Stomach (tissue), 4 donors: ENCODE results near the gene EFCC1.

Source experiments
- EP300 ChIP-seq: sonication (generic); formaldehyde crosslinking; IDR thresholded peaks from one replicate; pipeline ENCODE4 v1.6.1; 2017; ENCODE audit warnings: antibody characterized with exemption
- POLR2A ChIP-seq, 4 donors: fragments of 450-650 bp; IDR thresholded peaks; one replicate each; pipeline ENCODE4 v1.6.1; 2016; ENCODE audit warnings: antibody characterized with exemption in 4 of 4, control low read depth in 2 of 4, mild to moderate bottlenecking in 1 of 4, moderate library complexity in 1 of 4
- TF ChIP-seq, protein P1 (sequence below), 7 experiments: fragments of 450-650 bp in 4 of 7; fragments of 200-600 bp in 3 of 7; sonication (generic) in 3 of 7; IDR thresholded peaks; one replicate each; pipeline ENCODE4 v1.5.1; 2016 to 2019; ENCODE audit warnings: antibody characterized with exemption in 7 of 7, control low read depth in 2 of 7, mild to moderate bottlenecking in 1 of 7

DNA sequence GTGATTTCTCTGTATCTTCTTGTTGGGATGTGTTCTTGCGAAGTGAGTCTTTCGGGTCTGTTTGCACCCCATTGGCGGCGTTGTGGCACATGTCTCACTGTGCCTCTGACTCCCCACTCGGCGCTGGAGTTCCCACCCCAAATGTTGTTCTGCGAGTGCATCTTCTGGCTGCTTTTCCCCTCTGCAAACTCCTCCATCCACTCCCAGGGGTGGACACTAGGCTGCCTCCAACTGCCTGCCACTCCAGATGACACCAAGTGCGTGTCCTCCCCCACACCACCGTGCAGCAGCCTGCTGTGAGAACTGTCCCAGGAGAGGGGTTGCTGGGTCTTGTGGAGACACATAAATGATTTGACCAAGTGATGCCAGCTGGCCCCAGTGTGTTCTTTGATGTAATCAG is 17.6 kb downstream of the EFCC1 start:
- TF ChIP-seq, protein P1, sequence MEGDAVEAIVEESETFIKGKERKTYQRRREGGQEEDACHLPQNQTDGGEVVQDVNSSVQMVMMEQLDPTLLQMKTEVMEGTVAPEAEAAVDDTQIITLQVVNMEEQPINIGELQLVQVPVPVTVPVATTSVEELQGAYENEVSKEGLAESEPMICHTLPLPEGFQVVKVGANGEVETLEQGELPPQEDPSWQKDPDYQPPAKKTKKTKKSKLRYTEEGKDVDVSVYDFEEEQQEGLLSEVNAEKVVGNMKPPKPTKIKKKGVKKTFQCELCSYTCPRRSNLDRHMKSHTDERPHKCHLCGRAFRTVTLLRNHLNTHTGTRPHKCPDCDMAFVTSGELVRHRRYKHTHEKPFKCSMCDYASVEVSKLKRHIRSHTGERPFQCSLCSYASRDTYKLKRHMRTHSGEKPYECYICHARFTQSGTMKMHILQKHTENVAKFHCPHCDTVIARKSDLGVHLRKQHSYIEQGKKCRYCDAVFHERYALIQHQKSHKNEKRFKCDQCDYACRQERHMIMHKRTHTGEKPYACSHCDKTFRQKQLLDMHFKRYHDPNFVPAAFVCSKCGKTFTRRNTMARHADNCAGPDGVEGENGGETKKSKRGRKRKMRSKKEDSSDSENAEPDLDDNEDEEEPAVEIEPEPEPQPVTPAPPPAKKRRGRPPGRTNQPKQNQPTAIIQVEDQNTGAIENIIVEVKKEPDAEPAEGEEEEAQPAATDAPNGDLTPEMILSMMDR (IDR thresholded peaks at IDR 0.05): no peak
- TF ChIP-seq POLR2A (IDR thresholded peaks at IDR 0.05) (no peak), EP300 (no peak)
